SIG-M5 treated with dmso at 0.1 percent for 504 hours (cell line): ENCODE results near the gene NUCB1.
"Not testable (repeated sequence)": the region's sequence is repeated elsewhere in the genome, so short reads cannot be mapped to it uniquely, and the experiment has no call there.

Experiments used
- DNase-seq: peaks from one replicate; lab custom pipeline; 2025; ENCODE audit not compliant: unreplicated experiment; lab: John Stamatoyannopoulos, UW

Gene NUCB1

GRCh38 chr19:48874303-48875135 lies 25.6 kb upstream of the NUCB1 start:
- peak; percentile 14 for DNase-seq

- not testable (repeated sequence) for DNase-seq
These were observed 23.8 kb upstream of the NUCB1 start for GRCh38 chr19:48876043-48876981.

GRCh38 chr19:48877855-48878195 lies 22.3 kb upstream of the NUCB1 start:
- no peak for DNase-seq

- no peak for DNase-seq
These were observed 21.7 kb upstream of the NUCB1 start for GRCh38 chr19:48878196-48879024.

GRCh38 chr19:48879025-48879637 lies 21.0 kb upstream of the NUCB1 start:
- no peak for DNase-seq

GRCh38 chr19:48879696-48880095 lies 20.4 kb upstream of the NUCB1 start:
- DNase-seq, result not testable (repeated sequence)

GRCh38 chr19:48881741-48882657 lies 18.1 kb upstream of the NUCB1 start:
- DNase-seq, result peak; percentile 35

- no peak for DNase-seq
These were observed 16.4 kb upstream of the NUCB1 start for GRCh38 chr19:48883726-48884125.

GRCh38 chr19:48887861-48888612 lies 12.1 kb upstream of the NUCB1 start:
- DNase-seq, result no peak

- not testable (repeated sequence) for DNase-seq
These were observed 10.6 kb upstream of the NUCB1 start for GRCh38 chr19:48889496-48889895.

GRCh38 chr19:48890551-48890950 lies 9.6 kb upstream of the NUCB1 start:
- DNase-seq, result no peak

GRCh38 chr19:48895226-48895625 lies 4.9 kb upstream of the NUCB1 start:
- DNase-seq, result no peak

GRCh38 chr19:48896191-48896720 lies 3.9 kb upstream of the NUCB1 start:
- no peak for DNase-seq

GRCh38 chr19:48897181-48897580 lies 2.9 kb upstream of the NUCB1 start:
- no peak for DNase-seq

- DNase-seq, result not testable (repeated sequence)
These were observed 744 bp upstream of the NUCB1 start for GRCh38 chr19:48899386-48899749.

GRCh38 chr19:48900477-48901406 lies 630 bp downstream of the NUCB1 start:
- DNase-seq, result peak; percentile 39

- DNase-seq, result not testable (repeated sequence)
These were observed 2.2 kb downstream of the NUCB1 start for GRCh38 chr19:48902291-48902690.

- DNase-seq, result not testable (repeated sequence)
These were observed 3.7 kb downstream of the NUCB1 start for GRCh38 chr19:48903788-48904187.
